Sigmoid colon (tissue), 7 donors: ENCODE data around the gene HDDC2. TPM values are rescaled to one million over a fixed set of nuclear protein-coding genes. Genes with fewer than 3 reads are reported as not detected.
"Not testable (repeated sequence)": the region's sequence is repeated elsewhere in the genome, so short reads cannot be mapped to it uniquely, and the experiment has no call there.

Experiments used
- DNase-seq: peaks from one replicate; pipeline ENCODE4 v3.0.0-alpha.2; 2019
- H3K27ac ChIP-seq, 4 donors: fragments of 200-600 bp; sonication (generic); one replicate each; pipeline ENCODE4 v1.5.1; 2016 to 2019; ENCODE audit warnings: mild to moderate bottlenecking in 1 of 4
- H3K27me3 ChIP-seq, 3 donors: fragments of 200-600 bp; sonication (generic); one replicate each; pipeline ENCODE4 v1.5.1; 2019; ENCODE audit warnings: mild to moderate bottlenecking in 1 of 3
- H3K36me3 ChIP-seq, 4 donors: fragments of 200-600 bp; sonication (generic); one replicate each; pipeline ENCODE4 v1.5.1; 2016 to 2019
- H3K4me1 ChIP-seq, 4 donors: fragments of 200-600 bp; sonication (generic); one replicate each; pipeline ENCODE4 v1.5.1; 2017 to 2019
- H3K4me3 ChIP-seq, 4 donors: fragments of 200-600 bp; sonication (generic); one replicate each; pipeline ENCODE4 v1.5.1; 2017 to 2019; ENCODE audit warnings: mild to moderate bottlenecking in 2 of 4, moderate library complexity in 1 of 4
- H3K9me3 ChIP-seq, 4 donors: fragments of 200-600 bp in 3 of 4; sonication (generic) in 3 of 4; one replicate each; pipeline versions ENCODE4 v1.5.1 to v1.6.1; 2013 to 2019
- EP300 ChIP-seq, 4 donors: sonication (generic); formaldehyde crosslinking; IDR thresholded peaks; one replicate each; pipeline ENCODE4 v1.6.1; 2017; ENCODE audit warnings: antibody characterized with exemption in 4 of 4
- POLR2A ChIP-seq, 2 donors: fragments of 450-650 bp; IDR thresholded peaks; one replicate each; pipeline ENCODE4 v1.6.1; 2016; ENCODE audit warnings: antibody characterized with exemption in 2 of 2, mild to moderate bottlenecking in 2 of 2, moderate library complexity in 2 of 2
- POLR2AphosphoS5 ChIP-seq, 4 donors: sonication (generic); formaldehyde crosslinking; IDR thresholded peaks; one replicate each; pipeline ENCODE4 v1.6.1; 2017; ENCODE audit warnings: antibody characterized with exemption in 4 of 4
- WGBS, 2 donors: extraction: QIAGEN DNeasy Blood & Tissue Kit; methylation state at CpG; one replicate each; pipeline ENCODE4 v1.1.7; 2013; 5-methylcytosine and 5-hydroxymethylcytosine counted together
- intact Hi-C: fragments of 100-400 bp; cut with DNase I; formaldehyde crosslinking; loops from one replicate; pipeline ENCODE4 v1.15.1; 2023
- polyA plus RNA-seq, 3 donors: library from polyadenylated mRNA; stranded (reverse); fragments of 200-250 nt; gene quantifications; one replicate each; pipeline ENCODE4 v1.2.3, GENCODE V29; 2013
- total RNA-seq, 4 donors: library from RNA; depleted of rRNA; stranded (reverse); fragments of >200 nt; gene quantifications; one replicate each; pipeline ENCODE4 v1.1.0, GENCODE V29; 2016
- TF ChIP-seq, protein P1 (sequence below), 4 experiments: fragments of 450-650 bp in 3 of 4; fragments of 200-600 bp in 1 of 4; IDR thresholded peaks; one replicate each; pipeline ENCODE4 v1.5.1; 2016 to 2019; ENCODE audit warnings: antibody characterized with exemption in 4 of 4, mild to moderate bottlenecking in 3 of 4, moderate library complexity in 2 of 4
- donor health status: healthy with polysubstance abuse.
- donor health status: Bipolar disorder and iron deficiency.
- donor health status: healthy.

The HDDC2 gene
- total and polyA plus RNA-seq, 7 donors = 39.9 to 82.9 (median 56.1) TPM

DNA sequence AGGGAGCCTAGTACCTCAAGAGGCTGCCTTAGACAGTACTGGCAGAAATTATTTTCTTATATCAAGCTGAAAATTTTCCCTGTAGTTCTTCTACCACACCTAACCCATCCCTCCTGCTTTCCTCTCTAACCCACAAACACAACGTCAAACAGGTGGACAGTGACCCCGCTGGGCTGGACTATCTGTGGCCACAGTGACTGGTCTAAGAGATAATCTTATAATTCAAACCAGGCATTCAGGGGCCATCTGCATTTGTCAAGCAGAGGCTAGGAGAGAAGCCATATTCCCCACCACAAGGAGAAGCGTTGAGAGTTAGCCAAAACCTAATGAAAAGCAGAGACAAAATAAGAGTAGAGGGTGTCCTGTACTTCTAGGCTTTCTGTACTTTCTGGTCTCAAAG is 8.2 kb downstream of the HDDC2 start:
- TF ChIP-seq POLR2AphosphoS5 (IDR thresholded peaks at IDR 0.05) (no peak), POLR2A (IDR thresholded peaks at IDR 0.05) (no peak), EP300 (IDR thresholded peaks at IDR 0.05) (no peak)
- TF ChIP-seq, protein P1, sequence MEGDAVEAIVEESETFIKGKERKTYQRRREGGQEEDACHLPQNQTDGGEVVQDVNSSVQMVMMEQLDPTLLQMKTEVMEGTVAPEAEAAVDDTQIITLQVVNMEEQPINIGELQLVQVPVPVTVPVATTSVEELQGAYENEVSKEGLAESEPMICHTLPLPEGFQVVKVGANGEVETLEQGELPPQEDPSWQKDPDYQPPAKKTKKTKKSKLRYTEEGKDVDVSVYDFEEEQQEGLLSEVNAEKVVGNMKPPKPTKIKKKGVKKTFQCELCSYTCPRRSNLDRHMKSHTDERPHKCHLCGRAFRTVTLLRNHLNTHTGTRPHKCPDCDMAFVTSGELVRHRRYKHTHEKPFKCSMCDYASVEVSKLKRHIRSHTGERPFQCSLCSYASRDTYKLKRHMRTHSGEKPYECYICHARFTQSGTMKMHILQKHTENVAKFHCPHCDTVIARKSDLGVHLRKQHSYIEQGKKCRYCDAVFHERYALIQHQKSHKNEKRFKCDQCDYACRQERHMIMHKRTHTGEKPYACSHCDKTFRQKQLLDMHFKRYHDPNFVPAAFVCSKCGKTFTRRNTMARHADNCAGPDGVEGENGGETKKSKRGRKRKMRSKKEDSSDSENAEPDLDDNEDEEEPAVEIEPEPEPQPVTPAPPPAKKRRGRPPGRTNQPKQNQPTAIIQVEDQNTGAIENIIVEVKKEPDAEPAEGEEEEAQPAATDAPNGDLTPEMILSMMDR (IDR thresholded peaks at IDR 0.05) = no peak
- H3K27ac ChIP-seq = no peak overlapping the region
- peaks cover 4 to 75% (median 16%) of the 10 kb centered on the region in 4 donors for H3K36me3 ChIP-seq
- 96% methylated on average over 3 of the region's 3 CpGs for WGBS, 2 donors
- no peaks in the 10 kb centered on the region for H3K27me3 ChIP-seq
- H3K4me1 ChIP-seq = peaks cover 0 to 24% (median 10%) of the 10 kb centered on the region in 4 donors
- no peak overlapping the region for H3K4me3 ChIP-seq
- DNase-seq = no peak
- no peaks in the 10 kb centered on the region for H3K9me3 ChIP-seq
- intact Hi-C loops = no loop called here

DNA sequence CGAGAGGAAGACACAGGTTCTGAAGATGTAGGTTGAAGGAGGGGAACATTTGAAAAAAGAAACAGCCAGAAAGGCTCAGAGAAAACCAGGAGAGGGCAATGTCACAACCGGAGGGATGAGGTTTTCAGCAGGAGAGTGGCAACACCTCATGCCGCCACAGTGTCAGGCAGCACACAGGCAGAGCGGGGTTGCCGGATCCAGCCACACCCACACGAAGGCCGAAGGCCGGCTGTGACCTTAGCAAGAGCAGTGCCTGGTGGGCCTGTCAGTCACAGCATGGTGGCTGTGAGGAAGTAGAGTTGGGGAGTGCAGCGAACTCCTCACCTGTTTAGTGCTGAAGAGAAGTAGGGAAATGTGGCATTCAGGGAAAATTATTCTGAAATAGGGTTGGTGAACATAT is 14.0 kb downstream of the HDDC2 start:
- Histone ChIP-seq H3K4me3 (no peak overlapping the region), H3K36me3 (peaks cover 0 to 69% (median 13%) of the 10 kb centered on the region in 4 donors), H3K4me1 (no peaks in the 10 kb centered on the region), H3K9me3 (no peaks in the 10 kb centered on the region), H3K27ac (no peak overlapping the region), H3K27me3 (no peaks in the 10 kb centered on the region)
- 96 to 98% methylated on average over 9 of the region's 9 CpGs for WGBS, 2 donors
- TF ChIP-seq, protein P1 (IDR thresholded peaks at IDR 0.05) = no peak
- no peak for TF ChIP-seq POLR2A (IDR thresholded peaks at IDR 0.05)
- no peak for TF ChIP-seq POLR2AphosphoS5 (IDR thresholded peaks at IDR 0.05)
- TF ChIP-seq EP300 (IDR thresholded peaks at IDR 0.05) = no peak
- no peak for DNase-seq
- intact Hi-C loops = no loop called here

DNA sequence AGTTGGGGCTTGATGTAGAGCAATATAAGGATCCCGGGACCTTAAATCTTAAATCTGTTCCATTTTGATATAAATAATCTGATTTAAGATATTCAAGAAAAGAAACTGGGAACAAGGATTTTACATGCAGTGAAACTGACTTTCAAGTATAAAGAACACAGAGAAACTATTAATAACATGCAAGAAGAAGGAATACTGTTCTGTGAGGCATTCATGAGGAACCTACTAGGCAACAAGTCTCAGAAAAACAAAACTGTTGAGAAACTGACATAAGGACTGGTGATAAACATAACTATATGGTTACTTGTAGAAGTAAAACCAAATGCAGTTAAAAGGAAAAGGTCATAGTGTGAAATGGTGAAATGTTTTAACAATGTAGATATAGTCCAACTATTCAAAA is 15.8 kb downstream of the HDDC2 start:
- Histone ChIP-seq H3K4me1 (no peaks in the 10 kb centered on the region), H3K27me3 (no peaks in the 10 kb centered on the region), H3K36me3 (peaks cover 0 to 54% (median 4%) of the 10 kb centered on the region in 4 donors), H3K27ac (no peak overlapping the region), H3K9me3 (no peaks in the 10 kb centered on the region), H3K4me3 (no peak overlapping the region)
- no peak for DNase-seq
- TF ChIP-seq POLR2A (IDR thresholded peaks at IDR 0.05) (no peak), POLR2AphosphoS5 (IDR thresholded peaks at IDR 0.05) (no peak), EP300 (IDR thresholded peaks at IDR 0.05) (no peak)
- TF ChIP-seq, protein P1 (IDR thresholded peaks at IDR 0.05) = no peak
- intact Hi-C loops = no loop called here
- WGBS, 2 donors = 96 to 100% methylated on average over 1 of the region's 1 CpG

DNA sequence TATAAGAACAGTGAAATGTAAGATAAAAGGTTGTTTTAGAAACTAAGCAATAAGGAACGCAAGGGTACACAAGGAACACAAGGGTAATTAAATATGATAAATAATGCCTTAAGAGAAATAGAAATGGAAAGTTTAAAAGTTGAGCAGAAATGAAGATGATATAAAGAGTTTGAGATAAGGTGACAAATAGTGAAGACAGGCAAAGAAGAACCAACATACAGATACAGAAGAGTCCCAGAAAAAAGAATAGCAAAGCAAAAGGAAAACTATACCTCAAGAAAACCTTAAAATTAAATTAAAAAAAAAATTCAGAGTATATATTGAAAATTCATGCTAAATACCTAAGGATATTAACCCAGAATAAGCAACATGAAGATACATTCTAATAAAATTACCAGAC is 16.4 kb downstream of the HDDC2 start:
- Histone ChIP-seq H3K9me3 (no peaks in the 10 kb centered on the region), H3K27me3 (no peaks in the 10 kb centered on the region), H3K4me3 (no peak overlapping the region), H3K27ac (no peak overlapping the region), H3K4me1 (no peaks in the 10 kb centered on the region), H3K36me3 (peaks cover 0 to 55% (median 5%) of the 10 kb centered on the region in 4 donors)
- 98 to 100% methylated on average over 1 of the region's 1 CpG for WGBS, 2 donors
- TF ChIP-seq POLR2AphosphoS5 (IDR thresholded peaks at IDR 0.05) (no peak), POLR2A (IDR thresholded peaks at IDR 0.05) (no peak), EP300 (IDR thresholded peaks at IDR 0.05) (no peak)
- TF ChIP-seq, protein P1 (IDR thresholded peaks at IDR 0.05) = no peak
- DNase-seq = no peak
- intact Hi-C loops = no loop called here

DNA sequence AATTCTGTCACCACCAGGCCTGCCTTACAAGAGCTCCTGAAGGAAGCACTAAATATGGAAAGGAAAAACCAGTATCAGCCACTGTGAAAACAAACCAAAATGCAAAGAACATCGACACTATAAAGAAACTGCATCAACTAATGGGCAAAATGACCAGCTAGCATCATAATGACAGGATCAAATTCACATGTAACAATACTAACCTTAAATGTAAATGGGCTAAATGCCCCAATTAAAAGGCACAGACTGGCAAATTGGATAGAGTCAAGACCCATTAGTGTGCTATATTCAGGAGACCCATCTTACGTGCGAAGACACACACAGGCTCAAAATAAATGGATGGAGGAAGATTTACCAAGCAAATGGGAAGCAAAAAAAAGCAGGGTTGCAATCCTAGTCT is 19.3 kb downstream of the HDDC2 start:
- H3K27me3 ChIP-seq, H3K4me1 ChIP-seq, intact Hi-C loops, H3K9me3 ChIP-seq, H3K4me3 ChIP-seq, H3K27ac ChIP-seq, DNase-seq: not testable (repeated sequence)
- WGBS, 2 donors = 97 to 98% methylated on average over 3 of the region's 3 CpGs
- H3K36me3 ChIP-seq = peaks cover 0 to 39% (median 6%) of the 10 kb centered on the region in 4 donors

DNA sequence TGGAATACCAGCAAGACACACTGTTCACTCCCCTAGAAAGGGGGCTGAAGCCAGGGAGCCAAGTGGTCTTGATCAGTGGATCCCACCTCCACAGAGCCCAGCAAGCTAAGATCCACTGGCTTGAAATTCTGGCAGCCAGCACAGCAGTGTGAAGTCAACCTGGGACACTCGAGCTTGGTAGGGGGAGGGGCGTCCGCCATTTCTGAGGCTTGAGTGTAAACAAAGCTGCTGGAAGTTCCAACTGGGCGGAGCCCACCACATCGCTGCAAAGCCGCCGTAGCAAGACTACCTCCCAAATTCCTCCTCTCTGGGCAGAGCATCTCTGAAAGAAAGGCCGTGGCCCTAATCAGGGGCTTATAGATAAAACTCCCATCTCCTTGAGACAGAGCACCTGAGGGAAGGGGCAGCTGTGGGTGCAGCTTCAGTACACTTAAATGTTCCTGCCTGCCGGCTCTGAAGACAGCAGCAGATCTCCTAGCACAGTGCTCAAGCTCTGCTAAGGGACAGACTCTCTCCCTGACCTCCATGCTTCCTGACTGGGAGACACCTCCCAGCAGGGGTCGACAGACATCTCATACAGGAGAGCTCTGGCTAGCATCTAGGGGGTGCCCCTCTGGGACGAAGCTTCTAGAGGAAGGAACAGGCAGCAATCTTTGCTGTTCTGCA is 21.3 kb downstream of the HDDC2 start:
- H3K4me3 ChIP-seq, H3K9me3 ChIP-seq, DNase-seq, H3K27ac ChIP-seq, intact Hi-C loops, H3K4me1 ChIP-seq, H3K27me3 ChIP-seq: not testable (repeated sequence)
- peaks cover 0 to 34% (median 5%) of the 10 kb centered on the region in 4 donors for H3K36me3 ChIP-seq
- WGBS, 2 donors = 90 to 95% methylated on average over 11 of the region's 11 CpGs
